ENCODE results near the gene ATP1A1.

GRCh38 chr1:116377541-116378529 is 4.8 kb downstream of the ATP1A1 start:
- TF ChIP-seq POLR2A (IDR thresholded peaks at IDR 0.05; ENCODE audit: extremely low read depth, insufficient read length) (no peak), CTCF (IDR thresholded peaks at IDR 0.05; ENCODE audit: low read depth, low read length) (no peak), MYC (IDR thresholded peaks at IDR 0.05; ENCODE audit: low read depth, low read length) (no peak)
- TF ChIP-seq, protein P1, sequence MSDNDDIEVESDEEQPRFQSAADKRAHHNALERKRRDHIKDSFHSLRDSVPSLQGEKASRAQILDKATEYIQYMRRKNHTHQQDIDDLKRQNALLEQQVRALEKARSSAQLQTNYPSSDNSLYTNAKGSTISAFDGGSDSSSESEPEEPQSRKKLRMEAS (IDR thresholded peaks at IDR 0.05; ENCODE audit: low read depth, low read length), result no peak
